Activated CD8-positive, alpha-beta T cell treated with anti-CD3 and anti-CD28 coated beads for 36 hours (primary cell): ENCODE measurements around the gene AAR2. TPM values are rescaled to one million over a fixed set of nuclear protein-coding genes. Genes with fewer than 3 reads are reported as not detected.

ENCODE experiments used
- ATAC-seq: fragments of 200-7000 bp; cut with Tn5 transposase; one replicate; pipeline ENCODE4 v1.10.0; 2021; ENCODE audit warnings: mild to moderate bottlenecking, moderate library complexity
- CTCF ChIA-PET: fragments of 350-600 bp; sonication (Branson Sonifier 250); formaldehyde crosslinking; loops from one replicate; lab custom pipeline; 2021; ENCODE audit warnings: antibody characterized with exemption; lab: Charles Lee
- POLR2A ChIA-PET: fragments of 350-600 bp; sonication (Branson Sonifier 250); formaldehyde crosslinking; loops from one replicate; lab custom pipeline; 2021; ENCODE audit warnings: antibody characterized with exemption; lab: Charles Lee
- DNase-seq: peaks from one replicate; pipeline ENCODE4 v3.0.0-alpha.2; 2020
- H3K27ac Mint-ChIP-seq: one replicate; pipeline ENCODE4 v1.8.0; 2021; ENCODE audit warnings: mild to moderate bottlenecking, mixed read lengths
- H3K27me3 Mint-ChIP-seq: one replicate; pipeline ENCODE4 v1.8.0; 2021; ENCODE audit warnings: mixed read lengths
- H3K36me3 Mint-ChIP-seq: one replicate; pipeline ENCODE4 v1.8.0; 2021; ENCODE audit warnings: low read depth, mixed read lengths
- H3K4me1 Mint-ChIP-seq: one replicate; pipeline ENCODE4 v1.8.0; 2021; ENCODE audit warnings: low read depth, mixed read lengths
- H3K4me3 Mint-ChIP-seq: one replicate; pipeline ENCODE4 v1.8.0; 2021; ENCODE audit warnings: mild to moderate bottlenecking, moderate library complexity, mixed read lengths
- H3K9me3 Mint-ChIP-seq: one replicate; pipeline ENCODE4 v1.8.0; 2021; ENCODE audit warnings: mixed read lengths
- CTCF ChIP-seq: fragments of 200-600 bp; IDR thresholded peaks from one replicate; pipeline ENCODE4 v1.8.0; 2022; ENCODE audit warnings: antibody characterized with exemption, mild to moderate bottlenecking
- intact Hi-C: fragments of 100-400 bp; cut with micrococcal nuclease; formaldehyde crosslinking; loops from one replicate; pipeline ENCODE4 v1.10.0; 2022
- total RNA-seq, 2 experiments: library from RNA; stranded (reverse); gene quantifications; one replicate each; pipeline ENCODE4 v1.2.3, GENCODE V29; 2021

AAR2 gene
- total RNA-seq, 2 experiments from 2014 or later, result 18.8 to 19.7 TPM

- ATAC-seq, result no peak
- H3K4me1 Mint-ChIP-seq, result no peaks in the 10 kb centered on the region
Measured at GRCh38 chr20:36208257-36208656, 28.0 kb upstream of the AAR2 start.

GRCh38 chr20:36210436-36211021, 25.7 kb upstream of the AAR2 start:
- no peak for TF ChIP-seq CTCF
- Mint-ChIP-seq H3K9me3 (no peaks in the 10 kb centered on the region), H3K4me1 (no peaks in the 10 kb centered on the region), H3K4me3 (no peak overlapping the region), H3K36me3 (no peaks in the 10 kb centered on the region), H3K27me3 (no peaks in the 10 kb centered on the region), H3K27ac (no peak overlapping the region)
- no peak for ATAC-seq
- ChIA-PET CTCF (interaction anchor here (2.4 to 4.6 kb wide), 3 partner anchors 11 to 229 kb away, joined by 9 to 18 read pairs (median 14); no protein-coding TSS in a partner anchor), POLR2A (no interaction called here)
- intact Hi-C loops, result no loop called here
- no peak for DNase-seq

More at GRCh38 chr20:36208257-36208656, 28.0 kb upstream of the AAR2 start:
- intact Hi-C loops, result no loop called here
- no peak for TF ChIP-seq CTCF
- ChIA-PET POLR2A (no interaction called here), CTCF (no interaction called here)
- DNase-seq, result no peak
- Mint-ChIP-seq H3K4me3 (no peak overlapping the region), H3K9me3 (no peaks in the 10 kb centered on the region), H3K27ac (no peak overlapping the region), H3K36me3 (no peaks in the 10 kb centered on the region), H3K27me3 (no peaks in the 10 kb centered on the region)

GRCh38 chr20:36213362-36213761, 22.9 kb upstream of the AAR2 start:
- POLR2A ChIA-PET, result interaction anchor here (1.3 kb wide), 1 partner anchor 226 kb away, joined by 4 read pairs; no protein-coding TSS in a partner anchor

GRCh38 chr20:36214684-36215256, 21.5 kb upstream of the AAR2 start:
- H3K27ac Mint-ChIP-seq, result no peak overlapping the region
- ATAC-seq (peak; percentile 71), DNase-seq (peak; percentile 22)
- no peak overlapping the region for H3K4me3 Mint-ChIP-seq
- H3K27me3 Mint-ChIP-seq, result no peaks in the 10 kb centered on the region
- no peaks in the 10 kb centered on the region for H3K4me1 Mint-ChIP-seq
- intact Hi-C loops, result no loop called here
- no peaks in the 10 kb centered on the region for H3K36me3 Mint-ChIP-seq
- H3K9me3 Mint-ChIP-seq, result no peaks in the 10 kb centered on the region
- POLR2A ChIA-PET, result no interaction called here
- CTCF ChIA-PET, result interaction anchor here (1.0 to 2.5 kb wide), 4 partner anchors 13 to 225 kb away, joined by 3 to 12 read pairs (median 6); no protein-coding TSS in a partner anchor
- peak; percentile 62 for TF ChIP-seq CTCF

More at GRCh38 chr20:36213362-36213761, 22.9 kb upstream of the AAR2 start:
- intact Hi-C loops, result no loop called here
- DNase-seq (no peak), ATAC-seq (no peak)
- no peak for TF ChIP-seq CTCF
- CTCF ChIA-PET, result interaction anchor here (1.0 to 4.6 kb wide), 5 partner anchors 10 to 226 kb away, joined by 3 to 18 read pairs (median 7); no protein-coding TSS in a partner anchor
- no peaks in the 10 kb centered on the region for H3K36me3 Mint-ChIP-seq
- H3K9me3 Mint-ChIP-seq, result no peaks in the 10 kb centered on the region
- H3K4me3 Mint-ChIP-seq, result no peak overlapping the region
- no peaks in the 10 kb centered on the region for H3K4me1 Mint-ChIP-seq
- H3K27ac Mint-ChIP-seq, result no peak overlapping the region
- no peaks in the 10 kb centered on the region for H3K27me3 Mint-ChIP-seq

- DNase-seq (no peak), ATAC-seq (no peak)
- intact Hi-C loops, result no loop called here
- ChIA-PET CTCF (interaction anchor here (0.6 to 2.5 kb wide), 7 partner anchors 10 to 225 kb away, joined by 3 to 10 read pairs (median 4); no protein-coding TSS in a partner anchor), POLR2A (no interaction called here)
- H3K9me3 Mint-ChIP-seq, result no peaks in the 10 kb centered on the region
- no peaks in the 10 kb centered on the region for H3K36me3 Mint-ChIP-seq
- TF ChIP-seq CTCF, result no peak
- H3K27ac Mint-ChIP-seq, result no peak overlapping the region
- H3K27me3 Mint-ChIP-seq, result no peaks in the 10 kb centered on the region
- H3K4me3 Mint-ChIP-seq, result no peak overlapping the region
- H3K4me1 Mint-ChIP-seq, result no peaks in the 10 kb centered on the region
Measured at GRCh38 chr20:36215778-36216177, 20.5 kb upstream of the AAR2 start.
